Activated CD4-positive, CD25-positive, alpha-beta regulatory T cell (primary cell): ENCODE measurements around the gene GBF1.
"Not testable (repeated sequence)": the region's sequence is repeated elsewhere in the genome, so short reads cannot be mapped to it uniquely, and the experiment has no call there.

Source experiments
- DNase-seq, 4 experiments: peaks; one replicate each; lab custom pipeline; 2025; lab: John Stamatoyannopoulos, UW

GBF1 gene

DNA sequence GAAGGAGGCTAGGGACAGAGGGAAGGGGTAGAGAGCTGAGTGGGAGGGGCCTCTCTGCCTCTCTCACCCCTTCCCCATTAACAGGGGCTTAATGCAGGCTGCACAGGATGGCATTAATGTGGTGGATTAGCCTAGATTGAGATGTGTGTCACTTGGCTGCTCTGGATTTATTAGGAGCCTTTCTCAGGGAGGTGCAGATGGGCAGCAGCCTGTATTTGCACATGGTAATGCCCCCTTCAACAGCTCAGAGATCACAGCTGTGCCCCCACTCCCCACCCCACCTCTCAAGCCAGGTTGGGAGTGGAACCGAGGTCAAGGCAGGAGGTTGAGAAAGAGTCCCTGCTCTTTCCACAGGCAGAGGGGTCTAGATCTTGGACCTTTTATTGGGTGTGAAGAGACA lies 11.3 kb upstream of the GBF1 start:
- no peak for DNase-seq

DNA sequence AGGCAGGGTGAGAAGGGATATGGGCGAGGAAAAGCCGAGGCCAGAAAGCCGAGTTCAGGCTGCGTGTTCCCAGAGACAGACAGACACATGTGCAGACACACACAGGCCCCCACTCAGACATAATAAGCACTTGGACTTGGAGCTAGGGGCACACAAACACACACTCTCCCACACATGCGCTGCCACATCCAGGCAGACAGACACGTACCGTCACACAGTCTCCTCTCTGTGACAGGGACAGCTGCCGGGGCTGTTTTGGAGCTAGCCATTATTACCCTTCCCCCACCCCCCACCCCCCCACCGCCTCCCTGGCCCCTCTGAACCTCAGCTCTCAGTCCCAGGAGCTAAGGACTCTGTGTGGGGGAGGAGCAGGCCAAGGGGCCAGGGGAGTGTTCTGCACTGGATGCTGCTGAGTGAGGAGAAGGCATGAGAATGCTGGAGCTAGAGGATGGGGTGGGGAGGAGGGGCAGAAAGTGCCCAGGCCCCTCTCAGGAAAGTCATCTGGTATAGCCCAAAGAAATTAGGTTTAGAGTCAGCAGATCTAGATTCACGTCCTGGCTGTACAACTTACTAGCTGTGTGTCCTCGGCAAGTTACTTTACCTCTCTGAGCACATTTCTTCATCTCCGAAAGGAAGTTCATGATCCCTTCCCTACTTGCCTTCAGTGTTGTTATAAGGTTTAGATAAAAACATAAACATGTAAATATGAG lies 10.3 kb upstream of the GBF1 start:
- no peak for DNase-seq

DNA sequence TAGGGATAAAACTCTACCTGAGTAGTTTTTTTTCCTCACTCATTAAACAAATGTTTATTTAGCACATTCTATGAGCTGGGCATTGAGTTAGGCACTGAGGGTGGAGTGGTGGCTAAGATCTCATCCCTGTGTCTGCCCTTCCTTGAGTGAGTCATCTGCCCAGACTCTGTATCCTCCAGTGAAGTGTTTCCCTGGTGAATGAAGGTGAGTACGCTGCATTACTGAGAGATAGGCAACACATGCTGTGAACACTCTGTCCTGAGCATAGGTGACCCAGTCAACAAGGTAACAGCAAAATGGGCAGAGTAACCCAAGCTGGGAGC lies 9.8 kb upstream of the GBF1 start:
- no peak for DNase-seq

DNA sequence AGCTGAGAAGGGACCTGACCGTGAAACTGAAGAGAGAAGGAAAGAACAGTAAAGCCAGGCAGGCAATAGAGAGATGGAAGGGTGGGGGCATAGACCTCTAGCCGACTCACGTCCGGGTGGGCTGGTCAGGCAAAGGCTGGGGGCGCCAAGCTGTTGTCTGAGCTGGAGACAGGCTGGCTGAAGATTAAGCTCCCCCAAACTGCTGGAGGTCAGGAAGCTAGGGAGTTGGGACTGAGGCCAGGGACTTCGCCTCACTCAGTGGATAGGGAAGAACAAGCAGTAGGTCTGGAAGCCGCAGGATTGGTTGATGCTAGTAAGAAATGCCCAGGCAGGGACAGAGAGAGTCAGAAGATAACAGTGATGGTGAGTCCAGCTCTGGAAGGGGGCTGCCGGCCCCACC lies 9.3 kb upstream of the GBF1 start:
- no peak for DNase-seq

DNA sequence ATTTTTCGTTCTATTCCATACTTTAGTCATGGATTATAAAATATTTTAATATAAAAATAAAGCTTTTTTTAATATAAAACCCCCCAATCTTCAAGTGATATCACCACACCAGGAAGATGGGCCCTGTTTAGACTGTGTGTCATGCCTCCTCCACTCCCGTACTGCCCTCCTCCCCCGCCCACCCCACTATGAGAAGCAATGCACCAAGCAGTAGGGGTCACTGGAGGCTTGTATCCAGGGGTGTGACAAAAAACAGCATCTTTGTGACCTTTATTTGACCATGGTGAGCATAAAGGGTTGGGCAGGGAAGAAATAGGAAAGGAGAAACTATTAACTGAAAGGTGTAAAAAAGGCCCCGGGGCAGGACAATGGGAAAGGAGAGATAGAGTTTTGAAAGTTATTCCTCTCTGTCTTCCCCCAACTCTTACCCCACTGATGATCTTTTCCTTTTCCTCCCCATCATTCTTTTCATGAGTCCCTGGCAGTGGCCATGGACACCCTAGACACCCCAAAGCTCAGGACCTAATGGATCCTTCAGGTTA lies 7.5 kb upstream of the GBF1 start:
- DNase-seq, result no peak

DNA sequence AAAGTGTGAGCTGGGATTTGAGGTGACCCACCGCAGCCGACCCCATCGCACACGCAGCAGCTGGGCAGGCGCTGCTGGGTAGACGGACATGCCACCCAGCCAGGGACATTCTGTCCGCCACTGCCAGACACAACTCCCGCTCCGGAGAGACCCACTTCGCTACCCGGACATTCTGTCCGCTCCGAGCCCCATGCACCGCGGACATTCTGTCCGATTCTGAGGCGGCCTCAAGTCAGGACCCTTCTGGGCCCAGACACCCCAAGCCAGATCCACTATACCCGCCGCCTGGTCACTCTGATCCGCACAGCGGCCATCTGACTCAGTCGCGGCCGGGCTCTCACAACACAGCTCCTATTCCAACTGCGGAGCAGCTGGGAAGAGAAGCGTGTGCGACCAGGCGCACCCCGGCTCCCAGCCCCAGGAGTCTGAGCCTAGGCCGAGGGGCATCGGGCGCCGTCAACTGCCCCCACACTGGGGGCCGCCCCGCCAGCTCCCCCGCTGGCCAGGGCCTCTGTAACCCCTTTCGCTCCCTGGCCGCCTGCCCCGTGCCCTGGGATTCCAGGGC lies 4.8 kb upstream of the GBF1 start:
- DNase-seq, result no peak

DNA sequence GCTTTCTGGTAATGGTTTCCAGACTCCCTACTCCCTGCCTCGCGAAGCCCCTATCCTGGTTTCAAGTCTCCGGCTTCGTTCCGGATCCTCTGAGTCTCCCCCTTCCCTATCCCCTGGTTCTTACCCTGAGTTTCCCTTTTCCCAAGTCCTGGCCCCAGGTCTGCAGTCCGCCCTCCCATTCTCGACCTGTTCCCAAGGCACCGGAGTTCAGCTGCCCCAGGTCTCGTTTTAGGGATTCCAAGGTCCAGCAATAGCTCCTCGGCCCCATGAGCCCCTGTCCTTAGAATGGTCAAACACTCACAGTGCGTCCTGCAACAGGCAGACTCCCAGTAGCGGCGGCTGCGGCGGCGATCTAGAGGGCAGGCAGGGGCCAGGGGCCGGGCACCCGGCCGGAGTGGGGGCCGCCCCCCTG lies 4.3 kb upstream of the GBF1 start:
- DNase-seq, result no peak

DNA sequence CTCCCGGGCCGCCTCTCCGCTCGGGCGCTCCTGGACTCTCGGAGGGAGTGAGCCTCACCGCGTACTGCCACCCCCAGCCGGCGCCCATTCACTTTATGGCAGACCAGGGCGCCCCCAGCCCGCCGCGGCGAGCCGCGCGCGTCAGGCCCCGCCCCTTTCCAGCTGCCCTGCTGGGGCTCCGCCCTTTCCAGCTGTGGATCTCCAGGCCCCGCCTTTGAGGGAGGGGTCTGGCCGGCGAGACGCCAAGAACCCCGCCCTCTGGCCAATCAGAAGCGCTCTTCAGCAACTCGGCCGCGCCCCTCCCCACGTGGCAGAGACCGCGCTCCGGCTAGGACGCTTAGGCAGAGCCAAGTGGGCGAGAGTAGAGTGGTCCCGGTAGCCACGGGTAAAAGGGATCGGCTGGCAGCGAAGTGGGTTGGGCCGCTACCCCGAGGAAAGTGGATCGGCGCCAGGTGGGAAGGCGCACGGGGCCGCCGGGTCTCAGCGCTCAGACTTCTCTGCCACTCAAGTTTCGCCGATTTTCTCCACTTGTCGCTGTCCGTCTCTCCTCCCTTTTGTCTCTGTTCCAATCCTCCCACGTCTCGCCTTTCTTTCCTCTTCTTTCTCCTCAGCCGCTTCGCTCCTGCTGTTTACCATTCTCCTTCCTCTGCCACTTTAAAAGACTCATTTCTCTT lies 3.8 kb upstream of the GBF1 start, which contains the start of gene PITX3:
PITX3 (minus strand) TSS at position 69 of the 674 bp plus-strand sequence. CDS start 9,432 bp downstream, outside the sequence.
- peak; percentile 71 to 78 (median 75) for DNase-seq

DNA sequence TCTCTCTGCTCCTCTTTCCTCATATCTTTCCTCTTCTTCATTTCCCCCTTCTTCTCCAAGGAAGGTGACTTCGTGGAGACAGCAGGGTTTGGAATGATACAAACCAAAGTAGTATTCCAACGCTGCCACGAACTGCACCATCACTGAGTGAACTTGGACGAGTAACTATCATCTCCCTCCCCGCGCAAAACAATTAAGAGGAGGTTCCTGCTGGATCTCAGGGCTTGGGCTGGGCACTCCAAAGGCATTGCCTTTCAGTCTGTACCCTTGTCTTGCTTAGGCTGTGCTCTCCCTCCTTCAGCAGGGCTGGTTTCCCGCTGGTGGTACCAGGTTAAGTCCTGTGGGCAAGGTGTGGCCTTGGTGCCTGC lies 3.2 kb upstream of the GBF1 start:
- no peak for DNase-seq

DNA sequence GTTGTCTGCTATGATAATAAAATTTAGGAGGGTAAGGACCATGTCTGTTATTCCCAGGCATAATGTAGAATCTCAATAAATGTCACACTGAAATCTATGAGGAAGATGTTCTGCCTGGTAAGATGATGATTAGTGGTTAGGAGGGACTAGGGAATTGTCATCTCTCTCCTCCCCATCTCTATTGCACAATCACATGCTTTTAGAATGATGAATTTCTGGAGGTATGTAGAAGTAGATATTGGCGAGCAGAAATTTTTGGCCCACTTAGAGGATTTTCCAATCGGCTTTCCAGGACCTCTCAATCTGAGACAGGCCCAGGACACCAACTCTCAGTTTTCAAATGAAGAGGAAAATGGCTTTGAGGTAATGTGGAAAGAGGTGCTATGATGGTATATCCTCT lies 2.0 kb upstream of the GBF1 start:
- no peak for DNase-seq

DNA sequence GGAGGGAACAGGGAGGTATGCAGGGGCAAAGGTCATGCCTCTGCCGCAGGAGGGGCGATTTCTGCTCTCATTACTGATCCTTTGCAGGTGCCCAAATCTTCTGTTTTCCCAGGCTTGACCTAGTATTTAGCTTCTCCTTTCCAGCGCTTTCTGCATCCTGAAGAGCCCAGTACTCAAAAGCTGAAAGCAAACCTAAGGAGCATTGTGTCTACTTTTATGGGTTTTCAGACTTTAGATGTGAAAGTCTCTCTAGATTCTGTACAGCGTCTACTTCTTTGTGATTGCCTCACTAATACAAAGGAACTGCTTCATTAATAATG lies 560 bp downstream of the GBF1 start:
- DNase-seq, result no peak

DNA sequence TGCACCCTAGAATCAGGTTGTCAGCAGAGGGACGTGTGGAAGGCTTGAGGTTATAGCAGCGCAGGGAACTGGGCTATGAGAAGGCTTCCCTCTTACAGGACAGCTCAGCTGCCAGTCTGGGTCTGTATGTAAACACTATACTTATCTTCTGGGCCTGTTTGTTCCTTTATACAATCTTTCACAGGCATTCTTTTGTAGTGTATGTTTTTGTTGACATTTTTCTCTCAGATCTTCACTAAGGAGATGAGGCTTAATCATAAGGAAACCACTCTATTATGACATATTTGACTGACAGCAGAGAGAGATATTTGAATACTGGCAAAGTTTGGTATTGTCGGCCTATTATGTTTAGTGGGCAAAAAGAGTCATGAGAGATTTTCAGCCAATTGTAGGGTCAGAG lies 929 bp downstream of the GBF1 start:
- DNase-seq, result no peak

DNA sequence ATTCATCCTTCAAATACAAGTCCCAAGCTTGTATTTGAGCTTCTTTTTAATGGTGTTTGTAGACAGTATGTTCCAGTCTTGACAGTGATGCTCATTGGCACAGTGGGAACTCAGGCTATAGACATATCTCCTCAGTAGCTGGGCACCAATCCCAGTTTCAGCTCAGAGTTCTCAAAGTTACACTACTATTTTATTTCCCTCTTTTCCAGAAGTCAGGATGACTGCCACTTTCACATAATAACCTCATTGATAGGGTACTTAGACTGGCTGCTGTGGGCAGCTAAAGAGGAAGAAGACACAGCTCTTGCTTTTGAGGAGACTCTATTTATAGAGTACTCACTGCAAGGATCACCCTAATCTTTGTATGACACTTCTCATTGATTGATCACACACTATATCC lies 2.4 kb downstream of the GBF1 start:
- no peak for DNase-seq

DNA sequence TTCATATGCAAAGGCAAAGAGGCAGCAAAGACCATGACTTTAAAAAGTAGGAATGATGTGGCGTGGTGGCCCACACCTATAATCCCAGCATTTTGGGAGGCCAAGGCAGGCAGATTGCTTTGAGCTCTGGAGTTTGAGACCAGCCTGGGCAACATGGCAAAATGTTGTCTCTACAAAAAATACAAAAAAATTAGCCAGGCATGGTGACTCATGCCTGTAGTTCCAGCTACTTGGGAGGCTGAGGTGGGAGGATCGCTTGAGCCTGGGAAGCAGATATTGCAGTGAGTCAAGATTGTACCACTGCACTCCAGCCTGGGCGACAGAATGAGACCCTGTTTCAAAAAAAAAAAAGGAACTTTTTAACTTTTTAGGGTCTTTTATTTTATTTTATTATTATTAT lies 7.2 kb downstream of the GBF1 start:
- DNase-seq, result not testable (repeated sequence)

DNA sequence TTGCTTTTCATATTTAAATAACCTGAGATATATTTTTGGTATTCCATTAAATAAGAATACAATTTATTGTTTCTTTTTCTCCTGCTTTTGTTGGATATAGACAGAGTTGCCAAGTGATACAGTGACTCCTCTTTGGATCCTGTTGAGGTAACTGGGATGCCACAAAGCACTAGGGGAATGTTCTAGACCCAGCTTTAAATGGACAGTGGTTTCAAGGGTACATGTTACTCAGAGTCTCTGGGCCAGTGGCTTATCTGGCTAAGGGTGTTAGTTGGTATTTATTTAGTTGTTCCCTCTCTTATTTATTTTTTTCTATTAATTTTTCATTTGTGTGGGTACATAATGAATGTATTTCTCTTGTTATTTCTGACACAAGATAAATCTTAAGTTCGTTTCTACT lies 9.1 kb downstream of the GBF1 start:
- no peak for DNase-seq

DNA sequence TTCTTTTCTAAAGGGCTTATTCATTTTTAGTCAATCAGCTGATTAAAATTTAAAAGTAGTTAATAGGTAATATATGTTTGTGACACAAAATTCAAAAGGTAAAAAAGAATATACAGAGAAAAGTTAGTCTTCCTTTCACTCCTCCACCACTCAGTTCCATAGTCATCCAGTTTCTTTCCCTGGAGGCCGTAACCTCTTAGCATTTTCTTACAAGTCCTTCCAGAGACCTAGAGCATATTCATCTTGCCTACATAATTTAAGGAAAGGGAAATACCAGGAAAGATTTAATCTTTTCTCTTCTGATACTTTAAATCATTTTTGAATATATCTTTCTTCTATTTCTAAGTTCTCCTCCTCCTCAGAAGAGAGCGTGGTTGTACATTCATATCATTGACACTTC lies 10.1 kb downstream of the GBF1 start:
- no peak for DNase-seq

DNA sequence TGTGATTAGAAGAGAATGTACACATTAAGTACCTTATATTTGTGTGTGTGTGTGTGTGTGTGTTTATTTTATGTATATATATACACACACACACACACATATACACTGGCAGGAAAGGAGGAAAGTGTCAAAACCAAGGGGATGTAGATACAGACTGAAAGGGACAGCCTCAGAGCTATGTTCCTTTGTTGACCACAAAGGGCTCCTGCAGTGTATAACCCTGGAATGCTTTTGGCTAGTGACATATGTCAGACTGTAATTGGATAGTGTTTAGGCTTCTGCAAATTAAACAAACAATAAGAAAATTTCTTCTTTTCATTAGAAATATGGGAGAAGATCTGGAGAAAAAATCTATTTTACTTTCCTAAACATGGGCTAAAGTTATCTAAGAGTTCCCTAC lies 15.9 kb downstream of the GBF1 start:
- DNase-seq, result no peak

DNA sequence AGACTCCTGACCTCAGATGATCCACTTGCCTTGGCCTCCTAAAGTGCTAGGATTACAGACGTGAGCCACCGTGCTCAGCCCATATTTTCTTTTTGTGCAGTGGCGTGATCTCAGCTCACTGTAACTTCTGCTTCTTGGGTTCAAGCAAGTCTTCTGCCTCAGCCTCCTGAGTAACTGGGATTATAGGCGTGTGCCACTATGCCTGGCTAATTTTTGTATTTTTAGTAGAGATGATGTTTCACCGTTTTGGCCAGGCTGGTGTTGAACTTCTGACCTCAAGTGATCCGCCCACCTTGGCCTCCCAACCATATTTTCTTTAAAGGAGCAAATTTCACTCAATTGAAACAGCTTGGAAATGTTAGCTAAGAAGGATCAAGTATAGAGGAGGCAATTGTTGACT lies 16.5 kb downstream of the GBF1 start:
- no peak for DNase-seq

DNA sequence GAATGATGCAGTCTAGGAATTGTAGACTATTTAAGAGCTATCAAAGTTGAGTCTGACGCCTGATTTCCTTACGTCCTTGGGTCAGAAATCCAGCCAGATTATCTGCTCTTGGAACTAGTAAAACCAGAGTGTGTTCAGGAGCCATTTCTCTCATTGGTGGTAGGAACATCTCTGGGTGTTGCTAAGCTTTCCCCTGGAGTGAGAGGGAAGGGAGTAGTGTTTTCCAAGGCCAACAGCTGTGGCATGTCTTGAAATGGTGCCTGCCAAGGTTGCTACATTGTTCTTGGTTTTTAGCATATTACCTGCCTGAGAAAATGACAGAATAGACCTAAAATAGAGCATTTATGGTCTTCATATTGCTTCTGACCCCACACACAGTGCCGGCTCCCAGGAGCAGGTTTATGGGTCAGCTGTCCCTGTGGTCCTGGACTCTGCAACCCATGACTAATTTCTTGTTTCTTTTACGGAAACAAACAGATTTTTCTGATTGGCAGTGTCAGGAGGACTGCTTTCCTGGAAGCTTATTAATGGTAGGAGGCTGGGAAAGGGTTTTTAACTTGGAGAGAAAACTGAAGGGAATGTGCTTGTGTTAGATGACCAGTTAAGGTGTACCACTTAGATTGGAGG lies 17.5 kb downstream of the GBF1 start:
- no peak for DNase-seq

DNA sequence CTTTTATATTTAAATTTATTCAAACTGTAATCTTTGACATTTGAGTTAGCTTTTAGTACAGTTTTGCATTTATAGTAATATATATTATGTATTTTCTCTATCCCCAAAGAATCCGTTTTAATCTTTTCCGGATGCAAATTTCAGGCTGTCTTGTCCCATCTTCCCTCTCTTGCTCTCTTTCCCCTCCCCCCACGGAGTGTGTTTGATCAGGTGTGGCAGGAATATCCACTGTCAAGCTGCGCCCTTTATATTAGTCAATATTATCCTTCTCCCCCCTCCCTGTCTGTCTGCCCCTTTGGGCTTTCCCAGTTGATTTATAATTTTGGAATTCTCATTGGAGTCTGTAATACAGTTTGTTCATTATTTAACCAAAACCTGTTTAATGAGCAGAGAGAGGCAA lies 19.0 kb downstream of the GBF1 start:
- no peak for DNase-seq

DNA sequence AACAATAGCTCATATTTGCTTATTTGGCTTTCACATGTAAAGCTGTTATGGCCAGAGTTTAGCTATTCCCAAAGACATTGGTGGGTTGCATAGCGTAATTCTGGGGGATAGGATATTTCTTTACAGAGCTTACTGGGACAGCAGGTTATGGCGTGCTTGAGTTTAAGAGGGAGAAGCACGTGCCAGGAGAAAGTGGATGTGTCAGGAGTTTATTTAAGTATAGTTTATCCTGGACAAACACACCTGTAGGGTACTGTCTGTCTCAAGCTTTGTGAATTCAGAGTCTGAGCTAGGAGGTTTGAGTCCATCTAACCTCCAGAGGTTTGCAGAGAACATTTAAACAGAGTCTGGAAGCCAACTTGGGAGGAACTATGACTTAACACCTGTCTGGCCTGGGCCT lies 21.3 kb downstream of the GBF1 start:
- no peak for DNase-seq

DNA sequence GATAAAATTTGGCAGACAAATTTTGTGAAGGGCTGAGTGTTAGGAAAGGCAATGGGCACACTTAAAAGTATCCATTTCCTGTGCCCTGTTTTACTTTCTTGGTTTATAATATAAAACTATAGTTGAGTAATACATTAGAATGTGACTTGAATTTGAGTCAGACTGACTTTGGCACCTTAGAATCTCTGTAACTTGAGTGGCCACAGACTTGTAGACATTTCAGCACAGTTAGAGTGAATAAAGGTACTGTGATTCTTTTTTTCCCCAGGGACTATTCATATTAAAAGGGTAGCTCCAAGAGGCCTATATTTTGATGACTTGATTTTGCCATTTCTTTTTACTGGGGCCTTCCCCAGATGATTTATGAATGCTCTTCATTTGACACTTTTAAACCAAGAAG lies 22.4 kb downstream of the GBF1 start:
- no peak for DNase-seq

DNA sequence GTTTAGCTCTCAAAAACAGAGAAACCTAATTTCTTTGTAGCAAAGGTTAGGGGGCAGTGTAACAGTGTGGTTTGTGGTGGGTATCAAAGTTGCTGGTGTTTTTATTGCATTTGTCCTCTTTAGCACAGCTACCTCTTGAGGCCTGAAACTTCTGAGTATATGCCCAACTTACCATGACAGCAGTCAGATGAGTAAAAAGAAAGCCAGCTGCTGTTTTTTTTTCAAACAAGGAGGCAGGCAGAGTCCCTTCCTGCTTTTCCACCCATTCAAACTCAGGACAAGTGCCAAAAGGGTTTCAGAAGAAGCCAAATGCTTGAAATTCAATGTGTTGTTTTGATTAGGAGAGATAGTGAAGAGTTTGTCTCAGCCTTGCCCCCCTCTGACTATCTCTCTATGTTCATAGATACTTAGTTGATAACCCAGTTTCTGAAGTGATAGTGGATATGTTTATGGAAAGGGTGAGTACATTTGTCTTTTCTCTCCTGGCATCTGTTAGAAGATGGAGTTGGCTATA lies 23.1 kb downstream of the GBF1 start:
- no peak for DNase-seq
